Stimulated activated CD8-positive, alpha-beta memory T cell treated with anti-CD3 and anti-CD28 coated beads, Interleukin-12 subunit alpha, Interleukin-12 subunit beta, amount 100 ng/mL, for 24 hours (primary cell): Measurements from ENCODE around the gene CCER1.
"Not testable (repeated sequence)": the region's sequence is repeated elsewhere in the genome, so short reads cannot be mapped to it uniquely, and the experiment has no call there.

ENCODE experiments used
- DNase-seq: peaks from one replicate; pipeline ENCODE4 v3.0.0-alpha.2; 2020; ENCODE audit errors: extremely low read depth

The CCER1 gene, protein sequence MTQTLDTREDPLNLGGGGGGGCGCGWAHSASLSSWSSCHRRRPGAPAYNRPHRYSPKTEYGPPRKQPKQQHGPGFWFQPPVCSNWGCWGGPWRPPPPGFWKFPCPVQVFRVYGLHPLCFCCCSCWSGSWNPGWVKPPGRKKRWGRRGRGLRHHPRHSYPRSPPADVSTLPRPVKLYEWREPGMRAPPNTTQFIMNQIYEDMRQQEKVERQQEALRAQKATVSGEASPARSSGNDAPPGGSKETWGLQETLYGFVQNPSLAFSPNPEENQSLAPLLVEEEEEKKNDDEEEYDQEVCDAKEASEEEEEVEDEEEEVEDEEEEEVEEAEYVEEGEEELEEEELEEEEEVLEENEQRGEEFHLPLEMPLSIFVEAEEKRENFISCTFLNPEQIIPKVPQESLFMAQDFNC

DNA sequence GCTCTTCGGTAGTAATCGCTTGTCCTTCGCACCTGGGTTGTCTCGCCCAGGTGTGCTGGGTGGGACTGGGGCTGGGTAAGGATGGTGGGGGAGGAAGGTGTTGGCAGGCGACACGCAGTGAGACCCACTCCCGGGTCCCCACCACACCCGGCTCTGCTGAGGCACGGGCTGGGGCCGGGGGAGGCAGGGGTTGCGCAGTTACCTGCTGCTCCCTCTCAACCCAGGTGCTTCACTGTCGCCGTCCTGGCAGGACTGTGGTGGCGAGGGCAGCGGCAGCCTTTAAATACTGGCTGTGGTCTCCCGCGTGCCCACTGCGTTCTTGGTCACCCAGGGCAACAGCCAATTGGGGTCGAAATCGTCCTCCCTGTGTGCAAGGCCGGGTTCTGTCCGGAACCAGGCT, at the start of gene CCER1:
Gene CCER1 (minus strand): TSS at position 256 of the 400 bp plus-strand sequence. CDS start 434 bp downstream, outside the sequence.
- no peak for DNase-seq

DNA sequence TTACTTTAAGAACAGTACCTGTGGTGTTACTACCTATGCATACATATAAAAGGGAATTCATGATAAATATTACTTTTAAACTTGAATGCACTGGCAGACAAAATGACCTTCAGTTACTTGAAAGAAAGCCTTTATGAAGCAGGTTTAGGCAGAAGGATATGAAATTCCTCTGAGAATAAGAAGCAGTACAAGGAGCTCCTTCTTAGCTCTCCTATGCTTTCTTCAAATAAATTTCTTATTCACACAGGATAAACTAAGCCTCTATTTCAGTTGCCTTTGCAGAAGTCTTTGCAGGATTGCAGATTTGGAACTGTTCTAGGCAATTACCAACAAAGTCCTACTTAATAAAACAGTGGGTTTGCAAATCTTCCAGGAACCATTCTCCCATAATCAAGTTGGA, 48.8 kb upstream of the CCER1 start:
- DNase-seq, result no peak

DNA sequence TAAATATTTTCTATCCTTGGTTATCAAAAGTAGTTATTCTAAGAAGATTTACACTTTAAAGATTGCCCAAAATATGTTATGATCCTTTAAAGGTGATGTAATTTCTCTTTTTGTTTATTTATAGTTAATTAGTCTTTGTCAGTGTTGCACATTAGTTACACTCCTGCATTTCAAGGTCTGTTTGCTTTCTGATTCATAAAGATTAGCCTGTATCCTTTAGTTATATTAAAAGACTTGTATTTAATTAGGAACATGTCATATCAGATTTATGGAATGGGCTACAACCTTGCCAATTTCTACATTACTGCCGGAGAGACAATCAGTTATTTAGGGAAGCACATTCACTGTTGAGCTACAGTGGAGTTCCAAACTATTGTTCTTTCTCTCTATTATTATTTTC, 46.3 kb upstream of the CCER1 start:
- no peak for DNase-seq

DNA sequence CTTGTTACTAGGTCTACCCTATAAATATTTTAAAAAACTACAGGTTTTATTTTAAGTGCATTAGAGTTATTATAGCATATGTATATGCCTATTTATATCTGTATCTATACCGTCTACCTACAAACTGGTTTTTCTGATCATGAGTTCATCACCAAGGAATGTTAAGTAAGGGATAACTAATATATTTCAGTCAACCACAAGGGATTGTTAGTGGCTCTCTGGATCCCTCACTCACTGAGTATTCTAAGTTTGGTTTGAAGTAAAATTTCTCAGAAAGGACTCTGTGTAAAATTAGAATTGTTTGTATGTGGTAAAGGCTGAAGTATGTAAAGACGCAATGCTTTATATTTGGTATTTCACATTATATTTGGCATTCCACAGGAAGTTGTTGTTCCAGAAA, 45.0 kb upstream of the CCER1 start:
- DNase-seq, result no peak

DNA sequence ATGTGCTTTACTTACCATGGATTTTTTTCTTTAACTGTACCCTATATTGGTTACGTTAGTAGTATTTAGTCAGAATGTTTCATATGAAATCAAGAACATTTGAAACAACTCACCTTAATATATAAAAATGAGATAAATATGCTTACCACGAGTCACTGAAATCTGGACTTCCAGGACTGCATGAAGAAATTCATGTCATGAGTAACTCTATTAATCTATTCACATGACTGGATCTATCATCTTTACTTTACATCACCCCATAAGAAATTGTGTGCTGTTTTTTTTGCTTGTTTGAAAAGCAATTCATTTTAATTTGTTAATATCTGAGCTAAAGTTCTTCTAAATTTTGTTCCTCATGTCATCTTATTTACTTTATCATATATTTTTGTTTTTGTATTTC, 44.6 kb upstream of the CCER1 start:
- DNase-seq, result no peak

DNA sequence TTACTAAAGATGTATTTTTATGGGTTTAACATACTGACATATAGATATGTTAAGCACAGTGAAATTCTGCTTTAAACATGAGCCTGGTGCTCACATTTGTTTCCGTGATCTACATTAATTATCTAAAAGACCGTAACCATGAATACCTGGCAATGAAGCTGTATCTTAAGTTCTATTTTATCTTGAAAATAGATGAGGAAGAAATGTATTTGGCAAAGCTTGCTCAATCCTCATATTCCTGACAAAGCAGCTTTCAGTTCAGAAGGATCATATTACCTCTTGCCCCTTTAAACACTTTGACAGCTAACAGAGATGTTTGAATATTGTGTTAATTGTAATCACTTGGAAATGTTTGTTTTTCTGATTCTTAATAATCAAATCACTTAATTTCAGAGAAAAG, 40.0 kb upstream of the CCER1 start:
- no peak for DNase-seq

DNA sequence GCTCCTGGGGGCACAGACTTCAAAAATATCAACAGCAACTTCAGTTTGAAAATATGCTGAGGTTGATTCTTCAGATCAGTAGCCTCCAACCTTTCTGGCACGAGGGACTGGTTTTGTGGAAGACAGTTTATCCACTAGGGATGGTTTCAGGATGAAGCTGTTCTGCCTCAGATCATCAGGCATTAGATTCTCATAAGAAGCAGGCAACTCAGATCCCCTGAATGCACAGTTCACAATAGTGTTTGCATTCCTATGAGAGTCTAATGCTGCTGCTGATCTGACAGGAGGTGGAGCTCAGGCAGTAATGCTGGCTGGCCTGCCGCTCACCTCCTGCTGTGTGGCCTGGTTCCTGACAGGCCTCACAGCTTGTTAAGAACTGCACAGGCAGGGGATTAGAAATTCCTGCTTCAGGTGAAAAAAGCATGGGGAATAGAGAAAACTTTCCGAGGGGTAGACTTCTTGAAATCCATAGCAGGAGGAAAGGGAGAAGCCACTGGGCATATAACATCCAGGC, 37.0 kb upstream of the CCER1 start:
- no peak for DNase-seq

DNA sequence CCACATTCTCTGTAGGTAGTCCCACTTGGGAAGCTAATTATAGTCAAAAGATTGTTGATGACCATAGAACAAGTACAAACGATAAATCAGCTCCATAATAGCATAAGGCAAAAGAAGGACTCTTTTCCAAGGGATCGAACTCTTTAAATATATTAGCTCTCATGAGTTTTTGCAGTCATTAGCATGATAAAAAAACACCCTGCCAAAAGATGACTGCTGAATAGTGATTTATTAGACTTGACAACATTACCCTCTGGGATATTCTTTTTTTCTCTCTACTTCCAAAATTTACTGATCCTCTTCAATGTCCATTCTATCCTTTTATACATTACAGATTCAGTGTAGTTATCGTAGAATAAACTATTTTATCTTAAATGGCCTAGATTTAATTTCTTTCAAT, 35.6 kb upstream of the CCER1 start:
- DNase-seq, result no peak

DNA sequence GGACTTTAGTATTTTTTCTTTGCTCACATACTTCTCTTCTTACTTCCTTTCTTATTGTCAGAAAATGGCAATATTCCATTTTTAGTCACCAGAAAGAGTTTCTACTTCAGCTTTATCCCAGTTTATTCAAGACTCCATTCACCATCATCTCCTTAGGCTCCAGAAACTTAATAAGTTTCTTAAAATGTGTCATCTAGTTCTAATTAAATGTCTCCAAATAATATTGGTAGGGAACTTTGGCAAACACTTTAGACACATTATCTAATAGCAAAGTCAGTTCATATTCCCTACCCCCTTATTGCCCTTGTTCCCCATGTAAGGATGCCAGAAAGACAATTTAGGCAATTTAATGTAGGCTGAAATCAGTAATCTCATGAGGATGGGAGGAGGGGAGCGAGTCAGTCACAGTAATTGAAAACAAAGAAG, 34.7 kb upstream of the CCER1 start:
- DNase-seq, result no peak

DNA sequence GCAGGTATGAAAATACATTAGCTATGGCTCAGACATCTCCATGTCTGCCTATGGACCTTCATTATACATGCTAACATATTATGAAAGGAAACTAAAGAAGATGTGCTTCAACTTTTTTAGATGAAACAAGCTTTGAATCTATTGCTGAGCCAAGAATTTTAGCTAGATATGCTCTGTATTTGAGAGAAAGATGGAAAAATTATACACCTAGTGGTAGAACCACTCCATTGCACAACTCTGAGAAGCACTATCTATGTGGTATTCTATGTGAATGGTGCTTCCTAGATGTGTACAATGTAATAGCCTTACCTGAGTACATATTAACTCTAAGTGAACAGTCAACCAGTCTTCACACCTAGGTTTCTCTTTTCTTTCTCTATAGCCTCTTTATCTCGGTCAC, 32.5 kb upstream of the CCER1 start:
- DNase-seq, result no peak

DNA sequence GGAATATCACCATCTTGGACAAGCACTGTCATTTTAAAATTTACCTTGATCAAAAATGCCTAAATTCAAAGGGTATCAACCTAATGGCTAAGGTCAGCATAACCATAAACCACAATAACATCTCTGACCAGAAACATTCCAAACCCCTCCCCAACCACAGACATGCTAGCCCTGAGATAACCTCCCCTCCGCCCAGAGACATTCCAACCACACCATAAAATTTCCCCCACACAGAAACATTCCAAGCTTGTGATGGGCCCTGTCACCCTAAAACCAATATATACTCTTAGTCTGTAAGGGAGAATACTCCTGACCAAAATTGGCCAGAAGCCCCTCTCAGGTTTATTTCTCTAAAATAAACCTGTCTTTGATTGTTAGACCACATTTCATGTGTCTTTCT, 32.1 kb upstream of the CCER1 start:
- DNase-seq, result no peak

DNA sequence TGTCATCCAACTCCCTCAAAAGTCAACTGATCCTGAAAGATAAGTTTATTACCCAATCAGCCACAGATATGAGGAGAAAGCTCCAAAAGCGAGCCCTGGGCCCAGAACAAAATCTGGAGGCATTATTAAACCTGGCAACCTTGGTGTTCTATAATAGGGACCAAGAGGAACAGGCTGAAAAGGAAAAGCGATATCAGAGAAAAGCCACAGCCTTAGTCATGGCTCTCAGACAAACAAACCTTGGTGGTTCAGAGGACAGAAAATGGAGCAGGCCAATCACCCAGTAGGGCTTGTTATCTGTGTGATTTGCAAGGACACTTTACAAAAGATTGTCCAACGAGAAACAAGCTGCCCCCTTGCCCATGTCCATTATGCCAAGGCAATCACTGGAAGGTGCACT, 30.4 kb upstream of the CCER1 start:
- not testable (repeated sequence) for DNase-seq

DNA sequence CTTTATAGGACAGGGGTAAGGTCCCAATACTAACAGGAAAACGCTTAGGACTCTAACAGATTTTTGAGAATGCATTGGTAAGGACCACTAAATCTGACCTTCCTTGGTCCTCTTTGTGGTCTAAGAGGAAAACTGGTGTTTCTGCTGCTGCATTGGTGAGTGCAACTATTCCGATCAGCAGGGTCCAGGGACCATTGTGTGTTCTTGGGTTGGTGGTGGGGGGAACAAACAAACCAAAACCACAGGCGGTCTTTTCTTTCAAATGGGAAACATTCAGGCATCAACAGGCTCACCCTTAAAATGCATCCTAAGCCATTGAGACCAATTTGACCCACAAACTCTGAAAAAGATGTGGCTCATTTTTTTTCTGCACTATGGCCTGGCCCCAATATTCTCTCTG, 29.1 kb upstream of the CCER1 start:
- DNase-seq, result no peak

DNA sequence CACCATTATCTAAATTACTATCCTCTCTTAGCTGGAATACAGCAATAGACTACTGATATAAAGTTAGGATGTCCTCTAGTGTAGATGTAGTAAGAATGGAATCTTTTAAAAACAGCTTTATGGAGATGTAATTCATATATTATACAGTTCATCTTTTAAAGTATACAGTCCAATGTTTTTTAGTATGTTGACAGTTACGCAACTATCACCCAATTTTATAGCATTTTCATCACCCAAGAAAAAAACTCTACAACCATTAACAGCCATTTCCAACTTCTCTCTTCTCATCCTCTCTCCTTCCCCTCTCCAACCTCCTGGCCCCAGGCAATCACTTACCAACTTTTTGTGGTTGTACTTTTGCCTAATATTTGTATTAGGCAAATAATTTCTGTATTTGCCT, 27.2 kb upstream of the CCER1 start:
- DNase-seq, result no peak

DNA sequence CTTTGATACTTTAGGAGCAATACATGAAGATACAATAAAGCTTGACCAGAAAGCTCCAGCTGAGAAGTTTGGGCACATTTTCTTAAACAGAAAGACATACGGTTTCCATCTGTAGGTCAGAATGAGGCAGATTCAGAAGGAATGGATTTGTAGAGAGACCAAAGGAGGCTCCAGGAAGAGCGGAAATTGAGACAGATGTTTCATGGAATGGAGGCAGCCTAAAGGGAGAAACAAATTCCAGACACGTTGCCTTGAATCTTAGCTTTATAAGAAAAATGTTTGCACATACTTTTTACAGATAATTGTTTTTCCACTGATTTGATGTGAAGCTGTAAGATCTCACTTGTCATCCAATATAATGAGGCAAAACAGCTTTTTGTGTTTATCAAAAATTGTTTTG, 25.0 kb upstream of the CCER1 start:
- DNase-seq, result no peak

DNA sequence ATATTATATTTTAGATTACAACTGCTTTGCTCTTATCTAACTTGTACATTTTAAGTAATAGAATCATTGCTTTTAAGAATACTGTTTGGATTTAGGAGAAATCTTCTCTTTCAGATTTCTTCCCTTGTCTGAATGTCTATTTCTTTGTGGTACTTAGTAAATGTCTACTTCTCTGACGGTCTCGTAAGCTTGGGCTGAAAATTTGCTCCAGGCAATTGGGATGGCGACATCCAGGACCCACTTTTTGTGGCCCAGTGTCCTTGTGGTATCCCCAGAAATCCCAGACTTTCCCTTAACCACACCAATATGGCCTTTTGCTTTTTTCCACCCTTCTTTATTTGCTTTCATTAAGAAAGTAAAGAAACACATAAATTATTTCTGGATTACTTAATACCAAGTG, 24.0 kb upstream of the CCER1 start:
- no peak for DNase-seq

DNA sequence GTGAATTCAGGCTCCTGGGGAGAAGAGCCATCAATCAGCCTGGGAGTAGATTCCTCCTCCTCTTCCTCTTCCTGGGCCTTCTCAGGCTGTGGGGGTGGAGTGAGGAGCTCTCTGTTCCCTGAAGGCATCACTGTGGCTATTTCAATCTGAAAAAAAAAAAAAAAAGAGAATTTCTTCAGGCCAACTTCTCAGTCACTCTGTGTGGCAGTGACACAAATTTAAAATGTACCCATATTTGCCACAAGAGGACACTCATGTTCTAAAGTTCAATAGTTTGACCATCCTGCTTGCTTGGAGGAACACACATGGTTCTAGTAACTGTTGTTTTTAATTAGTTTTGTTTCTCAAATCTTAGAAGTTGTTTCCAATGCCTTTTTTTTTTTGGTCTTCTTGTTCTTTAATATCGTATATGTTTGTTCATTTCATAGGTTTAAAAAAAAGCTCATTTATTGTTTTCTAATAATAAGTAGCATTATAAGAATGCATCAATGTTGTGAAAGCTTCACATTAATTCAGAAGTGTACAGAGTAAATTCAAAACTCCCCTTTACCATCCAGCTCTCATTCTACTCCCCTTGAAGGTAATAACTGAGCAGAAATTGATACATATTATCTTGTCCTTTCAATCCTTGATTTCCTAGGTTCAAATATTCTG, 23.3 kb upstream of the CCER1 start:
- DNase-seq, result no peak

DNA sequence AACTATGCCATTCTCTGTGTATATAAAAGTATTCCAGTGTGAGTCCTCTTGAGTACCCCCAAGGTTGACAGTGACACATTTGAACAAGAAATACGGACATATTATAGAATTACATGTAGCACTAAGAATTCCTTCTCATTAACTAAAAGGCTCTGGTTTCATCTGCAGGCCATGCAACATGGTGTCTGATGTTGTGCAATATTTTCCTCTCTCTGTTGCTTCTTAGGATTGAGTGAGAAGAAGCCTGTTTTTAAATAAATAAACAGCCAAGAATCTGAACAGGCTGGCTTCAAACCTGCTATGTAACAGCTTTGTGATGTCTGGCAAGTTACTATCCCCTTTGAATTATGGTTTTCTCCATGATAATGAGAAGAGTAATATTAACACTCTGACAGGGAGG, 22.2 kb upstream of the CCER1 start:
- no peak for DNase-seq

DNA sequence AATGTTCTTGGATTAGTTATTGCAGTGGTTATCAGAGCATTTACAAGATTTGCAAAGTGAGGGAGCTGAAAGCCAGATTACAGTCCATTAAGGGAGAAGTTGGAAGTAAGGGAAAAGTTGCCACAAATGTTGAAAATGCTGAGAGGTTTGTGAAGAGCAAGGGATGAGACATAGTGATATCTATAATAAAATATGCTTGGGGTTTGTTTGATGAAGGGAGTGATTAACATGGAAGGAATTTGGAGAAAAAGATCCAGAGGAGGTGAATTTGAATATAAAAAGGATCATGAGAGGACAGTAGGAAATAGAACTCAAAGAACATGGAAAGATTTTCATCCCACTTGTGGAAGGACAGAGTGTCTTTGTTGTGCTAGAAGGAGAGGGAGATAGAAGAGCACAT, 19.3 kb upstream of the CCER1 start:
- no peak for DNase-seq

DNA sequence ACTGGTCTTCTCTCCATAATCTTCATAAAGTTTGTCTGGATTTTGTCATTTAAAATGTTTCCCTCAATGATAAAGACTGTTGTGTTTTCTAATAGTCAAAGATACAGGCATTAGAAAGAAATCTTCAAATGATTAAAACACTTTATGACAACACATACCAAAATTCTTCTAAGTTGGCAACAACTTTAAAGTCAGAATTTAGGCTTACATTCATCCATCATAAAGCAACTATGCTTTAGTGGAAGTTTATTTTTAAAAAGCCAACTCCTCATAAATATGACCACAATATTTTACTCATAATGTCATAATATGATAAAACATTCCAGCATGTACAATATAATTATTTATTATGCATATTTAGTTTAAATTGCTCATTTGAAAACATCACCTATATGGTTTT, 17.2 kb upstream of the CCER1 start:
- no peak for DNase-seq

DNA sequence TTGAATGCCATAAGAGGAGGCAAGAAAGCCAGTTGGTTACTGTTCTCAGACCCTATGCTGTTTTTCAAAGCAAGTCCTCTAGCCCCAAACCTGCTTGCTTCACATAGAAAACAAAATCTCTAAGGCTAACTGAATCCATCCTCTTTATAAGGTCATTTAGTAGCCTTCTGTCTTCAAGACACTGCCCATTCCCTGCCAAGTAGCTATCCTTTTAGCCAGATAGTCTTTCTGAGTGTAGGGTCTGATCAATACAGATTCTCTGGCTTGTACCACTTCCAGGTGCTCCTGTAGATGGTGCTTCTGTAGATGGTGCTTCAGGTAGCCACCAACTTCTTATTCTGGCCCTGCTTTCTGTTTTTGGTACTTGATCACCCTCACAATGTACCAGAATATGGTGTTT, 15.9 kb upstream of the CCER1 start:
- no peak for DNase-seq

DNA sequence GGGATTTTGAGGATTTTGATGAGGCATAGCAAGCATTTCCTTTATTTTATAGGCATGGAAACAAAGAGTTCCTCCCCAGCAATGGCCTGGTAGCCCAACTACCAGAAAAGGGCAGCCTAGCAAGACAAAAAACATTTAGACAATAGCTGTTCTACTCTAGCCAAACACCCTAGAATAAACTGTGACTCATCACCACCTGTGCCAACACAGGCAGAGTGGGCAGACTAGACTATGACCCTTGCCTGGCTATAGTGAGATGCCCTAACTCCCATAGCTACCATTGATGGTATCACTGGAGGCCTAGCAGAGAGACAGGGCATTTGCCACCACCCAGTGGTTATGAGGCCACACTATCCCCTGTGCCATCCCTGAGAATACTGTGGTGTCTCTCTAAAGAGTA, 15.5 kb upstream of the CCER1 start:
- no peak for DNase-seq

DNA sequence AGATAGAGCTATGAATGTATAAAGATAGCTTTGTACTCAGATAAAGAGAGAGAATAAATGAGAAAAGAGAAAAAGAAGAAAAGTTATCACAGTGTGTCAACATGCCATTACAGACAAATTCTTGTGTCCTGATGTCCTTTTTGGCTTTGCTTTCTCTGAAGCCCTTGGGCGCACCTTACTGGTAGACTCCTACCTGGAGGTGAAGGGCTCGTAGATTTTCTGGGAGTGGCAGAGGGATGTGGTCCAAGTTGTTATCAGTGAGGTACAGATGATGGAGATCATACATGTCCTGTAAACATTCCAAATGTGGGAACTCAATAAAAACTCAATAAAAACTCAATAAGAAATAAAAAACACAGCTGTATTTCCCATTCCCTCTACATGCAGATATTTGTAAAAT, 14.9 kb upstream of the CCER1 start:
- DNase-seq, result no peak
